Measurements from ENCODE around the gene C1QTNF12. TPM values are rescaled to one million over a fixed set of nuclear protein-coding genes. Genes with fewer than 3 reads are reported as not detected.

C1QTNF12 gene
- total RNA-seq, 1 donor from 2014 or later, result 3.4 TPM

- DNase-seq (ENCODE audit: low spot score), result no peak
These were observed 35.2 kb upstream of the C1QTNF12 start for GRCh38 chr1:1281533-1282321.

GRCh38 chr1:1280782-1281481 is 34.4 kb upstream of the C1QTNF12 start:
- no peak for DNase-seq (ENCODE audit: low spot score)

- no peak for DNase-seq (ENCODE audit: low spot score)
These were observed 32.5 kb upstream of the C1QTNF12 start for GRCh38 chr1:1279028-1279427.

GRCh38 chr1:1278620-1279019 is 32.1 kb upstream of the C1QTNF12 start:
- DNase-seq (ENCODE audit: low spot score), result no peak

GRCh38 chr1:1275836-1276235 is 29.3 kb upstream of the C1QTNF12 start:
- no peak for DNase-seq (ENCODE audit: low spot score)

DNA sequence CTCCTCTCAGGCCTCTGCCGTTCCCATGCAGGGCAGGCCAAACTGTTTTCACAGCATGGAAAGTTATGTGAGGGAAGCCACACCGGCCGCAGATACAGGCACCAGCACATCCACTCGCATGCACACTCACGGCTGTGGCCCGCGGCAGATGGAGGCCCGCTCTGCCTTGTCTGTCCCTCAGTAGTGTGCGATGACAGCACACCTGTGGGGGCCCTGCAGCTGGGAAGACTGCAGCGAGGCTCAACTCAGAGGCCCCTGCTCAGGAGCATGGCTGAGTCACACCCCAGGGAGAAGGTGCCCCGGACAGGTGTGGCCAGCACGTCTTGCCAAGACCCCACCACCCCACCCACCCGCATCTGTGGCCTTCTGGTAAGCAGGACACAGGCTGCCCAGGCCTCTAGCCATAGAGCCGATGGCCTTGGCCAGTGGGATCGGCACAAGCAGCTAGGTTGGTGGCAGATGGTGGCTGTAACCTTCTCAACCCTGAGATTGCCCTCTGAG is 28.5 kb upstream of the C1QTNF12 start:
- no peak for DNase-seq (ENCODE audit: low spot score)

- DNase-seq (ENCODE audit: low spot score), result no peak
These were observed 27.9 kb upstream of the C1QTNF12 start for GRCh38 chr1:1274299-1274930.

DNA sequence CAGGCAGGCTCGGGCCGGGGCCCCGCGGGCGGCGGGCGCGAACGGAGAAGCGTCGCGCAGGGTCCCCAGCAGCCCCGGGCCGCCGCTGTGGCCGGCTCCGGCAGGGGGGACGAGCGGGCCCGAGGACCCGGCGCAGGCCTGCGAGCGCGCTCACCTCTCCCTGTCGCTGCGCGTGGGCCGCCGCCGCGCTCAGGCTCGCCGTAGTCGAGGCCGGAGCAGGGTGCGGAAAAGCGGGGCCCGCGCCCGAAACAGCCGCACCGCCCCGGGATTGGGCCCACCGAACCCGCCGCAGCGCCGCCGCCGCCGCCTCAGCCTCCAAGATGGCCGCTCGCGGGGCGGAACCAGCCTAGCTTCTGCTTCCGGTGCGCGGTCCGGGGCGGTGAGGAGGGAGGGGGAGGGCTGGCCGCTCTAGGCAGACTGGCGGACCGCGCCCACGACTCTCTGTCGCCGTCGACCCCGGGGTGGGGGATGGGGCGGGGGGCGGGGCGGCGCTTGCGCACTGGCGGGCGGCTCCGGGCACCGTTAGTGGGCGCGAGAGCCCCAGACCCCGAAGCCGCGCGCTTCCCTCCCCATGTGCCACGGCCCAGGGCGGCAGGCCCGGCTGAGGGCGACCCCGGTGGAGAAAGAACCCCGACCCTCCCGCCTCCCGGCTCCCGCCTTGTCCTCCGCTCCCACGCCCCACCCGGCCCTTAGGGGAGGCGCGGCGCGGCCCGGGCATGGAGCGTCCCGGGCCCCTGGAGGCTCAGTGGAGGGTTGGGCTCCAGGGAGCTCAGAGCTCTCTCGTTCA is 27.2 kb upstream of the C1QTNF12 start, which contains the start of gene UBE2J2:
Gene UBE2J2, minus strand, starts transcription at position 343 of the 787 bp plus-strand sequence. CDS start 5,862 bp downstream, outside the sequence.
- DNase-seq (ENCODE audit: low spot score), result peak; percentile 95

DNA sequence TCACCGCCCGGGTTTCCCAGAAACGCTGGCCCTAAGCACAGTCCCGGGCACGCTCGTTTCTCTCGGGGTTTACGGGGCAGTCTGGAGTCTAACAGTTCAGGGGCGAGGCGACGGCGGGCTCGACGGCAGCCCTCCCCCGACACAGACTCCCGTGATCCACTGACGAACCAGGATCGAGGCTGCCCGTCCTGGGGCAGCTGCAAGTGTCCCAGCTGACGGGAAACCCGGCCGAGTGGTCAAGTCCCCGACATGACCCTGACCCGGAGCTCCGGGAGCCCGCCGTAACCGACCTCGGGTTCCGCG is 26.6 kb upstream of the C1QTNF12 start:
- no peak for DNase-seq (ENCODE audit: low spot score)

DNA sequence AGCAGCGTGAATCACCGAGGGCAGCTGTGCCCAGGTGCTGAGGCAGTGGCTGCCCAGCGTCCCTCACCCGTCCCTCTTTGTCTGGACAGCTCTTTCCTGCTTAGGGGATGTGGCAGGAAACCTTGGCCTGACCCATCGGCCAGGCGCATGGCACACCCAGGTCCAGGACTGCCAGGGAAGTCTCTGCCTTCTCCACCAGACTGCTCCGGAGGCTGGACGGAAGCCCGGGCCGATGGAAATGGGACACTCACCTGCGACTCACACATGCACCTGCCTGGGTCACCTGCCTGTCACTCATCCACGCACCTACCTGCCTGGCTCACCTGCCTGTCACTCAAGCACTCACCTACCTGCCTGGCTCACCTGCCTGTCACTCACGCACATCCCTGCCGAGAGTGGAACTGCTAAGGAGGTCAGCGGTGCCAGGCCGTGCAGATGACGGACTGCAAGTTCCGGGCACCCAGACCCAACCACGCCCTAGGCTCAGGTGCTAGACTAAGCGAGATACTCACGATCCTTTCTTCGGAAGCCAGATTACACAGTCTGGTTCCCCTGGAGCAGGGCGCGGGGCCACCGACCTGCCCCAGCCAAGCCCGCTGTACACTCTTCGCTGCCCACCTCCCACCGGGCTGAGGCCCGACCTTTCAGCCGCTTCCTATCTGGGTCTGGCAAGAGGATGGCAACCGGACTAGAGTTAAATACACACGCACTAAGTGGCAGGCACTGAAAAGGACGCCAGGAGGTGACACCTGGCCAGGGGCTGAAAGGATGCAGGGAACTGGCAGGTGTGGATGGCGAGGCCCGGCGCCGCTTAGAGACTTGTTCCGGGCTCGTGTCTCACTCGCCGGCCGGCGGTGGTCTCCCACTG is 26.1 kb upstream of the C1QTNF12 start:
- DNase-seq (ENCODE audit: low spot score), result no peak

- no peak for DNase-seq (ENCODE audit: low spot score)
These were observed 24.3 kb upstream of the C1QTNF12 start for GRCh38 chr1:1270813-1271212.

DNA sequence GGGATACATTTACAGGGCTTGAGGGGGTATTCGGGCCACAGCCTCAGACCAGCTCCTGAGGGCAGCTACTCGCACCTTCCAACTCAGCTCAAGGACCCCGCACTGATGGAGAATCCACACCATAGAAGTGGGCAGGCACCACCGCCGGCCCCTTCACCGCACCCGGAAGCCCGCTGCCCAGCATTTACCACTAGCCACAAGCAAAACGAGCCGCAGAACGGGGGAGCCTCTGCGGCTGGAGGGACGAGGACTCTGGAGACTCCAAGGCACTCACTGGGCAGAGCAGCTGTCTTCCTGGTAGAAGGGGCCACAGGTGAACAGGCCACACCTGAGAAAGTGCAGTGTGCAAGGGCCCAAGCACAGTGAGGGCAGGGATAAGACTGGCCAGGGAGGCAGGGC is 21.8 kb upstream of the C1QTNF12 start:
- no peak for DNase-seq (ENCODE audit: low spot score)

DNA sequence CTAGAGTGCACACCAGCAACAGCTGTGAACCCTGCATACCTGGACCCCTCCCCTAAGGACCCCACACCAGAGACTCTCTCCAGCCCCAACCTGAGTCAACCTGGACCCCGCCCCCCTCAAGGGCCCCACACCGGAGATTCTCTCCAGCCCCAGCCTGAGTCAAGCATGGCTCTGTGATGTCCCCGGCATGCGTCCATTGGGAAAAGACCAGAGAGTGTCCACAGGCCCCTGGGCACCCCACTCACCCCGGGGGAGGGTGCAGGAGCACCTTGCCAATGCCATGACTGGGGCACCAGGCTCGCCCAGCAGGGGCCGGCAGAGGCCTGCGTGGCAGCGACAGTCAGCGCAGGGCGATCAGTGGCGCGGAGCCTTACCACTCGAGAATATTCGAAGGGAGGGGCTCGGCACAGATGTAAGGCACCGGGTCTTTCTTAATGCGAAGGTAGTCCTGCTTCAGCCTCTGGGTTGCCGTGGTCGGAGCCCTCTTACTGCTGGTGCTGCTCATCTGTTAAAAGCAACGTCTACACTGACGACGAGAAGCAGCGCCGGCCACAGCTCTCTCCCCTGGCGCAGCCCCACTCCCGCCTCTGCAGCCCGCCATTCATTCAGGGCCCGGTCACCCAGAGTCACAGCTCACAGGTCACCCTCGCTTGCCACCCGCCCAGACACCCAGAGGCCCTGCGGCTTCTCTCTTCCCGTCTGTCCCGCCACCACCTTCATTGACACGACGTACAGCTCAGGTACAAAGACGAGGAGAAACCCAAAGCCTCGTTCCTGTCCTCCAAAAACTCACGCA is 21.2 kb upstream of the C1QTNF12 start:
- no peak for DNase-seq (ENCODE audit: low spot score)

- no peak for DNase-seq (ENCODE audit: low spot score)
These were observed 18.3 kb upstream of the C1QTNF12 start for GRCh38 chr1:1264868-1265272.

- no peak for DNase-seq (ENCODE audit: low spot score)
These were observed 17.5 kb upstream of the C1QTNF12 start for GRCh38 chr1:1264026-1264425.

DNA sequence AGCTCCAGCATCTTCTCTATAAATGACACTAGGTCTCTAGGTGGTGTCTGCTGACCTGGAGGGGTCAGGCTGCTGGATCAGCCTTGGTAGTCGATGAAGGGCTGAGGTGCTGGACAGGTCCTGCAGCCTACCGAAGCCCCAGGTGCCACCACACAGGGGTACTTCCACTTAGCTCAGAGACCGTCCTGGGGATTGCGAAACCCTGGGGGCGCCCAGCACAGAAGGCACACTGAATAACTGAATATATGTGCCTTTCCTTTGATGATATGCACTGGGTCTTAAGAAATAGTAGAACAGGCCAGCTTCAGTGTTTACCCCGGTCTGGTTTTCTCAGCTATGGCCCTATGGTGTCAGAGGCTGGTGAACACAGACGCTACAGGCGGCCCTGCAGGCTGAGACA is 16.2 kb upstream of the C1QTNF12 start:
- DNase-seq (ENCODE audit: low spot score), result no peak

DNA sequence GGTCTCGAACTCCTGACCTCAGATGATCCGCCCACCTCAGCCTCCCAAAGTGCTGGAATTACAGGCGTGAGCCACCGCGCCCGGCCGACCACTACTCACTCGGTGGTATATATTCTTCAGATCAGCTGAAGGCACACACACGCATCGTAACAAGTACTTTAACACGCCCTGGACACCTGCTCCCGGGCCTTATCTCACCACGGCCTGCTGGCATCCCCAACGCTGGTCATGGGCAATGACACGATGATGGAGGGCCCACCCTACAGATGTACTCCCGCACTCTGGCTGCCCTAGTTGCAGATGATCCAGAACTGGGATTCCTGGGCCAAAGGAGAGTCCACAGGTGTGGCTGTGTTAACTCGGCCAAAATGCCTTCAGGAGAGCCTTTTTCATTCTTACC is 15.5 kb upstream of the C1QTNF12 start:
- DNase-seq (ENCODE audit: low spot score), result no peak

GRCh38 chr1:1260843-1261560 is 14.5 kb upstream of the C1QTNF12 start:
- DNase-seq (ENCODE audit: low spot score), result no peak

GRCh38 chr1:1259951-1260600 is 13.6 kb upstream of the C1QTNF12 start:
- DNase-seq (ENCODE audit: low spot score), result no peak
